SU-DHL-6 (cell line): Measurements from ENCODE around the gene EPB41L3.

Experiments
- H2AFZ ChIP-seq: fragments of 200-600 bp; sonication (generic); 2 replicates; pipeline ENCODE4 v1.6.1; 2014; ENCODE audit warnings: low read depth, mild to moderate bottlenecking, moderate library complexity, mixed read lengths, antibody characterized with exemption, low read length; ENCODE audit not compliant: severe bottlenecking
- H3F3A ChIP-seq: fragments of 200-600 bp; shearing (Covaris generic); 2 replicates; pipeline ENCODE4 v1.6.0; 2016; ENCODE audit warnings: antibody characterized with exemption, mild to moderate bottlenecking; ENCODE audit not compliant: insufficient read depth
- H3K27ac ChIP-seq: fragments of 200-600 bp; sonication (generic); 2 replicates; pipeline ENCODE4 v1.5.1; 2016; ENCODE audit warnings: low read depth, mild to moderate bottlenecking, low read length, moderate library complexity, mixed read lengths
- H3K27me3 ChIP-seq: fragments of 200-600 bp; sonication (generic), shearing (Covaris generic); 2 replicates; pipeline ENCODE4 v1.6.0; 2014; ENCODE audit warnings: mild to moderate bottlenecking, low read length
- H3K36me3 ChIP-seq: fragments of 200-600 bp; sonication (generic); 2 replicates; pipeline ENCODE4 v1.6.1; 2014; ENCODE audit warnings: mild to moderate bottlenecking, low read length, mixed read lengths
- H3K4me2 ChIP-seq: fragments of 300-600, 200-600 bp; shearing (Covaris generic), sonication (generic); 2 replicates; pipeline ENCODE4 v1.6.0; 2014; ENCODE audit warnings: low read length, low read depth, mild to moderate bottlenecking; ENCODE audit not compliant: poor library complexity, severe bottlenecking
- H3K4me3 ChIP-seq: fragments of 200-600 bp; sonication (generic); 2 replicates; pipeline ENCODE4 v1.5.1; 2014; ENCODE audit warnings: antibody characterized with exemption, low read length, mild to moderate bottlenecking, mixed read lengths; ENCODE audit not compliant: insufficient read depth, poor library complexity, severe bottlenecking
- H3K79me2 ChIP-seq: fragments of 200-600 bp; sonication (generic); 2 replicates; pipeline ENCODE4 v1.6.1; 2014; ENCODE audit warnings: mild to moderate bottlenecking, low read length, moderate library complexity; ENCODE audit not compliant: insufficient read depth
- H3K9ac ChIP-seq: fragments of 200-600 bp; sonication (generic); 2 replicates; pipeline ENCODE4 v1.7.0; 2014; ENCODE audit warnings: mild to moderate bottlenecking, low read length
- H3K9me2 ChIP-seq: fragments of 200-600 bp; sonication (generic); replicated peaks from 2 replicates; pipeline ENCODE4 v1.6.1; 2014; ENCODE audit warnings: low read length; ENCODE audit not compliant: insufficient read depth
- H3K9me3 ChIP-seq: fragments of 200-600 bp; sonication (generic); 2 replicates; pipeline ENCODE4 v1.6.1; 2014; ENCODE audit warnings: low read length, mixed read lengths; ENCODE audit not compliant: insufficient read depth
- H4K20me1 ChIP-seq: fragments of 200-600 bp; sonication (generic); 2 replicates; pipeline ENCODE4 v1.6.1; 2014; ENCODE audit warnings: low read depth, mild to moderate bottlenecking, antibody characterized with exemption, low read length, moderate library complexity, mixed read lengths
- CTCF ChIP-seq: fragments of 200-600 bp; sonication (generic); IDR thresholded peaks from one replicate; pipeline ENCODE4 v1.5.1; 2017; ENCODE audit warnings: antibody characterized with exemption, mild to moderate bottlenecking, low read length, moderate library complexity; ENCODE audit not compliant: insufficient read depth, poor library complexity, severe bottlenecking
- EZH2phosphoT487 ChIP-seq: fragments of 200-600 bp; sonication (generic), shearing (Covaris generic); conservative IDR thresholded peaks from 2 replicates; pipeline ENCODE4 v1.6.1; 2018; ENCODE audit warnings: mild to moderate bottlenecking, antibody characterized with exemption, low read length, moderate library complexity, mixed read lengths

Gene EPB41L3

GRCh38 chr18:5500158-5500939 lies 43.4 kb downstream of the EPB41L3 start:
- H3K9me2 ChIP-seq = no peaks in the 10 kb centered on the region
- H3F3A ChIP-seq = no peaks in the 10 kb centered on the region
- no peaks in the 10 kb centered on the region for H4K20me1 ChIP-seq
- H3K9ac ChIP-seq = no peak overlapping the region
- no peaks in the 10 kb centered on the region for H3K36me3 ChIP-seq
- H3K9me3 ChIP-seq = no peaks in the 10 kb centered on the region
- TF ChIP-seq CTCF = no peak
- TF ChIP-seq EZH2phosphoT487 = no peak
- no peak overlapping the region for H3K4me2 ChIP-seq
- no peaks in the 10 kb centered on the region for H3K27me3 ChIP-seq
- no peak overlapping the region for H2AFZ ChIP-seq
- H3K27ac ChIP-seq = no peak overlapping the region
- H3K79me2 ChIP-seq = no peaks in the 10 kb centered on the region
- no peak overlapping the region for H3K4me3 ChIP-seq

- no peaks in the 10 kb centered on the region for H3K9me3 ChIP-seq
- H3K4me2 ChIP-seq = no peak overlapping the region
- no peak overlapping the region for H3K27ac ChIP-seq
- H3K79me2 ChIP-seq = no peaks in the 10 kb centered on the region
- no peaks in the 10 kb centered on the region for H4K20me1 ChIP-seq
- H3F3A ChIP-seq = no peaks in the 10 kb centered on the region
- H3K4me3 ChIP-seq = no peak overlapping the region
- H3K9ac ChIP-seq = no peak overlapping the region
- TF ChIP-seq EZH2phosphoT487 = no peak
- TF ChIP-seq CTCF = no peak
- no peaks in the 10 kb centered on the region for H3K27me3 ChIP-seq
- no peaks in the 10 kb centered on the region for H3K36me3 ChIP-seq
- H3K9me2 ChIP-seq = no peaks in the 10 kb centered on the region
- H2AFZ ChIP-seq = no peak overlapping the region
Measured at GRCh38 chr18:5498452-5498851, 45.3 kb downstream of the EPB41L3 start.

GRCh38 chr18:5496305-5496704 lies 47.5 kb downstream of the EPB41L3 start:
- Histone ChIP-seq H3K9ac (no peak overlapping the region), H4K20me1 (no peaks in the 10 kb centered on the region), H3K4me3 (no peak overlapping the region), H3K79me2 (no peaks in the 10 kb centered on the region), H3K4me2 (no peak overlapping the region), H2AFZ (no peak overlapping the region), H3K27me3 (no peaks in the 10 kb centered on the region), H3K36me3 (no peaks in the 10 kb centered on the region), H3K27ac (no peak overlapping the region), H3K9me2 (no peaks in the 10 kb centered on the region), H3K9me3 (no peaks in the 10 kb centered on the region), H3F3A (no peaks in the 10 kb centered on the region)
- TF ChIP-seq EZH2phosphoT487 (no peak), CTCF (no peak)
